ENCODE data around the gene SLC3A2.

SLC3A2 gene

DNA sequence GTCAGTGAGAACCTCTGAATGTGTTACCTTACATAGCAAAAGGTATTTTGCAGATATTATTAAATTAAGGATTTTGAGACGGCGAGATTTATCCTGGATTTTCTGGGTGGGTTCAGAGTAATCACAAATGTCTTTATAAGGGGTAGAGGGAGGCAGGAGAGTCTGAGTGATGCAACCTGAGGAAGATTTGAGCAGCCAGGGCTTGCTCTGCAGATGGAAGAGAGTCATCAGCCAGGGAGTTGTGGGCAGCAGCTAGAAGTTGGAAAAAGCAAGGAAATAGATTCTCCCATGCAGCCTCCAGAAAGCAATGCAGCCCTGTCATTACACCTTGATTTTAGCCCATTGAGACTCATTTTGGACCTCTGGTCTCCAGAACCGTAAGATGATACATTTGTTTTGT, 37.2 kb upstream of the SLC3A2 start:
- DNase-seq (ENCODE audit: insufficient read length, low spot score) (no peak), FAIRE-seq (no peak)
- no peak for TF ChIP-seq POLR2A (IDR thresholded peaks at IDR 0.05; ENCODE audit: low read depth, low read length)

DNA sequence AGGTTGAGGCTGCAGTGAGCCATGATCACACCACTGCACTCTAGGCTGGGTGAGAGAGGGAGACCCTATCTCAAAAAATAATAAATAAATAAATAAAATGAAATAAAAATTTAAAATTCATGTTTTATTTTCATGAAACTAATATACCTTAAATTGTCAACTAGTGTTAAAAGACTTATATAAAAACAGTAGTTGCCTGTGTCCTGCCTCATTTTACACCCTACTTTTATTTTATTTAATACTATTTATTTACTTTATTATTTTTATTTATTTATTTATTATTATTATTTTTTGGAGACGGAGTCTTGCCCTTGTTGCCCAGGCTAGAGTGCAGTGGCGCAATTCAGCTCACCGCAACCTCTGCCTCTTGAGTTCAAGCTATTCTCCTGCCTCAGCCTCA, 36.5 kb upstream of the SLC3A2 start:
- DNase-seq (ENCODE audit: insufficient read length, low spot score) (no peak), FAIRE-seq (no peak)
- no peak for TF ChIP-seq POLR2A (IDR thresholded peaks at IDR 0.05; ENCODE audit: low read depth, low read length)

DNA sequence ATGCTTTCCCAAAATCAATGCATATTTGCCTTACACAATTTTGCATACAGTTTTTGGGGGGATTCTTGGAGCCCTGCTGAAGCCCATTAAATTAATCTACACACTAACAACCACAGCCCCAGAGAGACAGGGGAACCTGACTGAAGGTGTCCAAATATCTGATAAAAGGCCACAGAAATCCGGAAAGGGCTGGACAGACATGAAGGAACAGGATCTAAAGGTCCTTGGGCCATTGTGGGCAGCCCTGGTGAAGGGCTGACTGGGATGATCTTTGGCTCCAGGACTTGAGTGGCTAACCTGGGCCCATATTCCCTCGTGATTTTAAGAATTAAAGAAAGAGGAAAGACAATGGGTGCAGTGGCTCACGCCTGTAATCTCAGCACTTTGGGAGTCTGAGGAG, 34.5 kb upstream of the SLC3A2 start:
- DNase-seq (ENCODE audit: insufficient read length, low spot score) (no peak), FAIRE-seq (no peak)
- TF ChIP-seq POLR2A (IDR thresholded peaks at IDR 0.05; ENCODE audit: low read depth, low read length): no peak

DNA sequence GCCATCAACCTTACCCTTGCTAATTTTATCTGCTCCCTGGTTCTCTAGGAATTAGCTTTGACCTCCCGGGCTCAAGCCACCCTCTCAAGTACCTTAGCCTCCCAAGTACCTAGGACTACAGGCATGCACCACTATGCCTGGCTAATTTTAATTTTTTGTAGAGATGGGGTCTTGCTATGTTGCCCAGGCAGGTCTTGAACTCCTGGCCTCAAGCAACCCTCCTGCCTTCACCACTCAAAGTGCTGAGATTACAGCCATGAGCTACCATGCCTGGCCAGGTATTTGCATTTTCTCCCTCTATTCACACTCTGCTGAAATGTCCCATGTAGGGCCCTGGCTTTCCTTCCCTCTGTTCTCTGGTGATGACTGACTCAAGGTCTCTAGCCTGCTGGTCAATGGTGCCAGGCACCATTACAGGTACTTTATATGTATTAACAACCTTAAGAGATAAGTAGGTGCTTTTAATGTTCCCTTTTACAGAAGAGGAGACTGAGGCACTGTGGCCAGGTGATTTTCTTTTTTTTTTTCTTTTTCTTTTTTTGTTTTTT, 32.9 kb upstream of the SLC3A2 start:
- FAIRE-seq: no peak
- TF ChIP-seq POLR2A (IDR thresholded peaks at IDR 0.05; ENCODE audit: low read depth, low read length): no peak
- DNase-seq (ENCODE audit: insufficient read length, low spot score): no peak

DNA sequence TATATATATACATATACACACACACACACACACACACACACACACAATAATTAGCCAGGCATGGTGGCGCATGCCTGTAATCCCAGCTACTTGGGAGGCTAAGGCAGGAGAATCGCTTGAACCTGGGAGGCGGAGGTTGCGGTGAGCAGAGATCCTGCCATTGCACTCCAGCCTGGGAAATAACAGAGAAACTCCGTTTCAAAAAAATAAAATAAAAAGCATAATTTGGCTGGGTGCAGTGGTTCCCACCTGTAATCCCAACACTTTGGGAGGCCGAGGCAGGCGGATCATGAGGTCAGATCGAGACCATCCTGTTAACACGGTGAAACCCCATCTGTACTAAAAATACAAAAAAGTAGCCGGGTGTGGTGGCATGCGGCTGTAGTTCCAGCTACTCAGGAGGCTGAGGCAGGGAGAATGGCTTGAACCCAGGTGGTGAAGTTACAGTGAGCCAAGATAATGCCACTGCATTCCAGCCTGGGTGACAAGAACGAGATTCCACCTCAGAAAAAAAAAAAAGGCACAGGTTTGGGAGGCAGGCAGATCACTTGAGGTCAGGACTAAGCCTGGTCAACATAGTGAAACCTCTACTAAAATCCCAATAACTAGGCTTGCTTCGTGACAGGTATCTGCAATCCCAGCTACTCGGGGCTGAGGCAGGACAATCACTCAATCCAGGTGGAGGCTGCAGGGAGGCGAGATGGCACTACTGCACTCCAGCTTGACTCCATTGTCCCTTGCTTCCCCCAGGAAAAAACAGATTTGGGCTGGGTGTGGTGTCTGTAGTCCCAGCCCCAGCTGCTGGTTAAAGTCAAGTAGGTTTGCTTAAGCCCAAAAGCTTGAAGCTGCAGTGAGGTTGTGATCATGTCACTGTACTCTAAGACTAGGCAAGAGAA, 29.5 kb upstream of the SLC3A2 start:
- no peak for DNase-seq (ENCODE audit: insufficient read length, low spot score)
- peak; percentile 39; the same call in 1 of the 2 replicates for TF ChIP-seq POLR2A (IDR thresholded peaks at IDR 0.05; ENCODE audit: low read depth, low read length)
- no peak for FAIRE-seq

DNA sequence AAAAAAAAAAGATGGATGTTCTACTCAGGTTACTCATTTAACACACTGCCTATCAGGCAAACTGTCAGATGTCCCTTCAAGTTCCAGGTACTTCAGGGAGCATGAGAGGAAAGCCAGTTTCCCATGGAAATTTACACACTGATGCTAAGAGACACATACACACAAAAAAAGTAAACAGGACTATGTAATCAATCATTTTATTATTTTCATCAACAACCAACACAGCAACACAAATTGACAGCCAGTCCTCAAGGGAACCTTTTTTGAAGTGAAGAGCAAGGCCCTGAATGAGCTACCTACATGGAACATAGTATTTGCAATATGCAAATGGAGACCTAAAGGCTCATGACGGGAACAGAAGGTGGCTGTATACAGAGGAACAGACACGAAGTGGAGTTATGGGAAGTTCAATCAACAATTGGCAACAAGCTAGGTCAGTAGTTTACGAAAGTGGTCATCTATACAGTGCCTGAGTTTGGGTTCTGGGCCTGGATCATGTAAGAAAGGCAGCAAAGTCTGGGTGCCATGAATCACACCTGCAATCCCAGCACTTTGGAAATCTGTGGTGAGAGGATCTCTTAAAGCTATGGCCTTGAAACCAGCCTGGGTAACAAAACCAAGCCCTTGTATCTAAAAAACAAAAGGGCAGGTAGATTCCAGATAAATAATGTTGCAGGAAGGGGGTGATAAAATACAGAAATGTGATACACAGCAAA, 28.7 kb upstream of the SLC3A2 start:
- no peak for TF ChIP-seq POLR2A (IDR thresholded peaks at IDR 0.05; ENCODE audit: low read depth, low read length)
- DNase-seq (ENCODE audit: insufficient read length, low spot score) (no peak), FAIRE-seq (no peak)

DNA sequence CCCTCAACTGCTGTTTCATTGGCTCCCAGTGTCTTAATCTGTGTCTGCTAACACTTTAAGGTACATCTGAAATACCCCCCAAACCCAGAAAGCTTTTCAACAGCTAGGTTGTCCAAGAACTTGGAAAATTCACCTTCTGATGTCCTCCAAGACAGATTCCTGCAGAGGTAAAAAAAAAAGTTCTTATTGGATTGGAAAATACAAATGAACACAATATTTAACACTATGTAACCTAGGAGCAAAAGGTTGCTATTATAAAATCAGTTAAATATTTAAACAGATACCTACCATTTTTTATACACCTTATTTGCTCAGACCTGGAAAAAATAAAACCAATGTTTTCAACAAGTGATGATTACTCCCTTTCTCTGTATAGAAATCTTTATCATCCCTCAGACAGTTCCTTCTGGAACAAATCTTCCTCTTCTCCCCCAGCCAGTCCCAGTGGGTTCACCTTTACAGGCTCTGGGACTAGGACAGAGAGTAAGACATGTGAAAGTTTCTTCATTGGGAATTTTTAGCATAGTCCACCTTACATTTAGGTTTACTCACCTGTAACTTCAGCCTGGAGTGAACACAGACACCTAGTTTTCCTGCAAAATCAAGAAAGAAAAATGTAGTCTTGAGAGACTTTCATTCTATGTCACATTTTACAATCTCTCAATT, 28.0 kb upstream of the SLC3A2 start:
- TF ChIP-seq POLR2A (IDR thresholded peaks at IDR 0.05; ENCODE audit: low read depth, low read length): no peak
- DNase-seq (ENCODE audit: insufficient read length, low spot score): no peak
- FAIRE-seq: no peak

DNA sequence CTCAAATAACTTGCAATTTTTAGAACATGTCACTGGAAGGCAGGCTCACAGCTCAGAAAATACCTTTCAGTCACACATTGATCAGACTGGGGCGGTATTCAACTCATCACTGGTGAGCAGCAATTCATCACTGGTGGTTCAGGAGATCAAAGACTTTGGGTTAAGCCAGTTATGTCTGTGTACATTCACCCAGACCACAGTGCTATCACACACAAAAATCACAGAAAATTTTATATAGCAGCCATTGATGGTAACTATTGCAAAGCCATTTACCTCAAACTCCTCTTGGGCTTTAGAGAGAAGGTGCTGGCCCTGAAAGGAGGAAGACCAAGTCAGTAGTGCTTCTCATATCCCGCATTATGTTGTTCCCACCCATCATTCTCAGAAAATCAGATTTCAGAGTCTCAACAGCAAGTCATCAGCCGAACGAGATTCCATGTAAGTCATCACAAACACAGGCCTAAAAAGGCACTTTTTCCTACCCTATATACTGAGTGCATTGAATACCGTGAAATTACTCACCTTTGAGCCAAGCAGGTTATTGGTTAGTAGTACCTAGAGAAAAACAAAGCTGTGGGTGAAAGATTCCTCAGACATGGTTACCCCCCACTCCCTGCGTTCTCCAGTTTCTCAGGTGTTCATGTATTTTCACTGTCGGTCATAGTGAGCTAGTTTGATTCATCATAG, 27.3 kb upstream of the SLC3A2 start:
- DNase-seq (ENCODE audit: insufficient read length, low spot score) (no peak), FAIRE-seq (no peak)
- no peak for TF ChIP-seq POLR2A (IDR thresholded peaks at IDR 0.05; ENCODE audit: low read depth, low read length)

DNA sequence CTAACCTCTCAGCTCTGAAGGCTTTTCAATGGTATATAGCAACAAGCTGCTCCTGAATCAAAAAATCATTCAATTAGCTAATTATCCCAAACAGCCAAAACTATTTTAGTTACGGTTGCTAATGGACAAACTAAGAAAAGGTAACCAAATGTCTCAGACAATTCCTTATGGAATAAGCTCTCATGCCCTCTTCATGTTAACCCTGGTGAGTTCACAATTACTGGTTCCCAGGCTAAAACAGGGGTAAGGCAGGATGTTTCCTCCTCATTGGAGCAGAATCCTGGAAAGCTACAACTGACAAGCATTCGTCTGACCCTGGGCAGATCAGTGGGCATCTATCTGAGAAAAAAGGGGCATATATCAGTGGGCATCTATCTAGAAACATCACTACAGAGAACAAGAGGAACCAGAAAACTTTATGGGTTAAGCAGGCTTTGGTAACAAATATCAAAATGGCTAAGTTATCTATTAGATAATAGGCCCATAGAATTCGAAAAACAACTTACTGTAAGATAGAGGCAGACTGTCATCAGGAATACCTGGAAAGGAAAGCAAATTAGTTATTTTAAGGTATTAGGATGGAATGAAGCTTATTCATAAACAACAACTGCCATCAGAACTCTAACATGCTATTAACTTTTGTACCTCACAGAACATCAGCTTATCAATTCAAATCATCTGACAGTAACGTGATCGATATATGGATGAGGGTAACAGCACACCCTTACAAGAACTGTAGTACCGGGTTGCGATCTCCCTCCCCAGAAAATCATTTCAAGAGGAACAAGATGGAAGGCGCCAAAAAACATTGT, 26.5 kb upstream of the SLC3A2 start:
- no peak for TF ChIP-seq POLR2A (IDR thresholded peaks at IDR 0.05; ENCODE audit: low read depth, low read length)
- FAIRE-seq (no peak), DNase-seq (ENCODE audit: insufficient read length, low spot score) (no peak)

DNA sequence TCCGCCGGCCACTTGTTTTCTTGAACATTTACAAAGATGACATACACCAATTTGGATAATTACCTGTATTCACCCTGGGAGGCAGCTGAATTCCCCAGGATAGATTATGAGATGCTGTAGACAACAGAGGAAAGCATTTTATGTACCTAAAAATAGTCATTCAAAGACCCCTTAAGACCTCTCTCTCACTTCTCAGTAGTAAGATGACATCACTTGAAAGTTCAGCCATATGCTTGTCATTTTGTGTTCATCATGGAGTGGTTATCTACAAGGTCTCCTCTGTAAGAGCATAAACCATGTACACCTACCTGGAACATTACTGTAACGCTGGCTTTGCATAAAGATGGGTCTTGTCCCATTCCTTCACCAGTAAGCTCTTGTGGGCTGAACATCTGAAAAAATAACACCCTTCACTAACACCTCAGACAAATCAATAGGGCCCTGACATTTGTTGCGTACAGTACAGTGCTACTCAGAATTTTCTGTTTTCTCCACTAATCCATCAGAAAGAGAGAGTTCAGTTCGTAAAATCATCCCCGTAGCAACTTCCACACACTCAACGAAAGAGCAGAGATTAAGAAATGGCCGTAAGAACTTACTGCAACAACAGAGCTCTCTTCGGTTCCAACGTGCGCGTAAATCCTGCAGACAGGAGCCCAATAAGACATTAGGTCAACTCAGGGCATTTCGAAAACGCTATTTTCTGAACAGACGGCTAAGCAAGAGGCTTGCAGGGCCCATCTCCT, 25.7 kb upstream of the SLC3A2 start:
- no peak for TF ChIP-seq POLR2A (IDR thresholded peaks at IDR 0.05; ENCODE audit: low read depth, low read length)
- FAIRE-seq (no peak), DNase-seq (ENCODE audit: insufficient read length, low spot score) (no peak)

DNA sequence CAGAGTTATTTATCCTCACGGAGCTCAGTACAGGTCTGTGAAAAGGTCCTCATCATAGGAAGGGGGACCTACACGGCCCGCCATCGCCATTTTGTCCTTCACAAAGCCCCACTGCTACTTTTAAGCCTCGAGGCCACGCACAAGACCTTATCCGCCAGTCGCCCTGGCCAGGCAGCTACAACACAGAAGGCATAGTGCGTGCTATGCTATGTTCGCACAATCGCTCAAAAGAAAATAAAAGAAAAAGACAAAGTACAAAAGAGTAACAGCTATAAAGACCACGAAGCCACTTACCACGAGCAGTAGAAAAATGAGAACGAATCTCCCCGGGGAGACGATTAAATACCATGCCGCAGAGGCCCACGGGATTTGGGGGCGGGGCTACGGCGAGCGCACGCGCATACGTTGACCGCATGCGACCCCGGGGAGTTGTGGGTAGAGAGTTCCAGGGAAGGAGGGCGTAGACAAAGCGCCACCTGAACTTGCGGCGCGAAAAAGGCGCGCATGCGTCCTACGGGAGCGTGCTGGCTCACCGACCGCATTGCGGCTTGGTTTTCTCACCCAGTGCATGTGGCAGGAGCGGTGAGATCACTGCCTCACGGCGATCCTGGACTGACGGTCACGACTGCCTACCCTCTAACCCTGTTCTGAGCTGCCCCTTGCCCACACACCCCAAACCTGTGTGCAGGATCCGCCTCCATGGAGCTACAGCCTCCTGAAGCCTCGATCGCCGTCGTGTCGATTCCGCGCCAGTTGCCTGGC, 24.9 kb upstream of the SLC3A2 start:
- peak; percentile 89 for DNase-seq (ENCODE audit: insufficient read length, low spot score)
- TF ChIP-seq POLR2A (IDR thresholded peaks at IDR 0.05; ENCODE audit: low read depth, low read length): peak; percentile 75
- no peak for FAIRE-seq

Data from H54 (cell line).